ENCODE measurements around the gene CEP128. TPM values are rescaled to one million over a fixed set of nuclear protein-coding genes. Genes with fewer than 3 reads are reported as not detected.

The CEP128 gene
- total RNA-seq, 1 experiment from 2014 or later, result 12.0 TPM

- Mint-ChIP-seq H3K27ac (no peak overlapping the region), H3K4me1 (no peaks in the 10 kb centered on the region), H3K36me3 (no peaks in the 10 kb centered on the region), H3K27me3 (ENCODE audit: low read depth) (no peaks in the 10 kb centered on the region), H3K9me3 (no peaks in the 10 kb centered on the region), H3K4me3 (no peak overlapping the region)
- DNase-seq (ENCODE audit: low spot score), result peak; percentile 73
- CTCF ChIA-PET, result interaction anchor here (0.7 to 2.8 kb wide), 22 partner anchors 9 to 183 kb away, joined by 3 to 38 read pairs (median 6); partner anchors contain the start of genes CEP128 and TSHR
- ATAC-seq, result peak; percentile 86
- TF ChIP-seq ZMAT4 (CRISPR knock-in tag; IDR thresholded peaks at IDR 0.05), result no peak
- peak; percentile 73 for TF ChIP-seq CTCF (IDR thresholded peaks at IDR 0.05)
- POLR2A ChIA-PET, result no interaction called here
Observed at GRCh38 chr14:80987235-80988032, 45.9 kb upstream of the CEP128 start.

GRCh38 chr14:80982711-80983110, 41.2 kb upstream of the CEP128 start:
- no peaks in the 10 kb centered on the region for H3K4me1 Mint-ChIP-seq
- ChIA-PET POLR2A (no interaction called here), CTCF (no interaction called here)
- no peaks in the 10 kb centered on the region for H3K27me3 Mint-ChIP-seq (ENCODE audit: low read depth)
- no peak overlapping the region for H3K4me3 Mint-ChIP-seq
- H3K27ac Mint-ChIP-seq, result no peak overlapping the region
- no peaks in the 10 kb centered on the region for H3K9me3 Mint-ChIP-seq
- TF ChIP-seq E2F5 (CRISPR knock-in tag; IDR thresholded peaks at IDR 0.05) (no peak), ZBTB21 (CRISPR knock-in tag; IDR thresholded peaks at IDR 0.05; ENCODE audit: borderline replicate concordance) (no peak), HMGA2 (CRISPR knock-in tag; IDR thresholded peaks at IDR 0.05) (no peak), NR3C1 (CRISPR knock-in tag; conservative IDR thresholded peaks at IDR 0.05; ENCODE audit: low read depth) (no peak), IRF1 (CRISPR knock-in tag; IDR thresholded peaks at IDR 0.05) (no peak), TEAD4 (CRISPR knock-in tag; IDR thresholded peaks at IDR 0.05) (no peak), GABPB1 (CRISPR knock-in tag; IDR thresholded peaks at IDR 0.05) (no peak)
- H3K36me3 Mint-ChIP-seq, result no peaks in the 10 kb centered on the region
- DNase-seq (ENCODE audit: low spot score), result no peak
- no peak for ATAC-seq

- H3K36me3 Mint-ChIP-seq, result no peaks in the 10 kb centered on the region
- ChIA-PET POLR2A (no interaction called here), CTCF (no interaction called here)
- no peak overlapping the region for H3K27ac Mint-ChIP-seq
- no peaks in the 10 kb centered on the region for H3K4me1 Mint-ChIP-seq
- no peak overlapping the region for H3K4me3 Mint-ChIP-seq
- no peak for ATAC-seq
- no peak for DNase-seq (ENCODE audit: low spot score)
- H3K27me3 Mint-ChIP-seq (ENCODE audit: low read depth), result no peaks in the 10 kb centered on the region
- H3K9me3 Mint-ChIP-seq, result no peaks in the 10 kb centered on the region
- TF ChIP-seq SMAD4 (CRISPR knock-in tag; IDR thresholded peaks at IDR 0.05) (no peak), RORB (CRISPR knock-in tag; IDR thresholded peaks at IDR 0.05) (no peak), AFF4 (CRISPR knock-in tag; IDR thresholded peaks at IDR 0.05; ENCODE audit: borderline replicate concordance) (no peak), USF2 (CRISPR knock-in tag; IDR thresholded peaks at IDR 0.05) (no peak), NFE2L1 (CRISPR knock-in tag; IDR thresholded peaks at IDR 0.05) (no peak), FOXK1 (CRISPR knock-in tag; IDR thresholded peaks at IDR 0.05) (no peak), ZNF532 (CRISPR knock-in tag; IDR thresholded peaks at IDR 0.05; ENCODE audit: borderline replicate concordance) (no peak), MLX (CRISPR knock-in tag; IDR thresholded peaks at IDR 0.05) (no peak)
Observed at GRCh38 chr14:80981673-80982072, 40.1 kb upstream of the CEP128 start.

Measured in WTC11 (cell line).